VCaP (cell line): ENCODE data around the gene NOXA1.

Experiments used
- H3K27ac ChIP-seq: fragments of 450-650 bp; 2 replicates; pipeline ENCODE4 v1.5.1; 2017
- TF ChIP-seq, protein P1 (sequence below): fragments of 450-650 bp; conservative IDR thresholded peaks from 2 replicates; pipeline ENCODE4 v1.5.1; 2017; ENCODE audit warnings: mild to moderate bottlenecking, moderate library complexity

The NOXA1 gene

DNA sequence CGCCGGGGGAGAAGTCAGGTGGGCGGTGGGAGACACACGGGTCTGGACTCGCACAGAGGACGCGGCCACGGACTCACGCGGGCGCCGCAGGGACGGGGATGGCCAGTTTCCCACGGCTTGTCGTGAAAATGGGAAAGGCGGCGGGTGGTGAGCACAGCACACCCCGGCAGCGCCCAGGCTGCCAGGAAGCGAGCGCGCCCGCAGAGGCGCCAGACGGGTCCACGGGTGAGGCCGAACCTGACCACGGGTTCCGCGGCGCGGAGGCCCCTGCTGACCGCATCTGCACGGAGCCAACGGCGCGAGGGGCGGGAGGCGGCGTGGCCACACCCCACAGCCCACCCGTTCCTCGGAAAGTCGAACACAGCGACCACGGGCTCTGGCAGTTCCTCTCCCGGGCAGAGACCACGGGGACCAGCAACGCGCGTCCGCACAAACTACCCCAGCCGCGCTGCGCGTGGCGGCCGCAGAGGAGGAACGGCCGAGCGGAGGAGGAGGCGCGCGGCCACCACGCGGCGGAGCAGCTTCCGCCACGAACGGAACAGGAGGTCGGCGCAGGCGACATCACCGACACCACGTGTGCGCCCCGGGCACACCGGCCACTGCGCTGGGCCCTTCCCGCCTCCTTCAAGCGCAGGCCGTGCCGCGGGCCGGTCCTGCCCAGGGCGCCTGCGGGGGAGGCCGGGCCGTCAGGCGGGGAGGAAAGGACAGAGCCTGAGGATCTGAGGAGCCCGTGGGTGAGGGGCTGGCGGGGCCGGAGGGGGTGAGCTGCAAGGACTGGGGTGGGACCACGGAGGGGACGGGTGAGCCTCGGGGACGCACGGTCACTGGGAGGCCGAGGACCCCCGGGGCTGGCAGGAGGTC lies 5.8 kb upstream of the NOXA1 start:
- no peak overlapping the region for H3K27ac ChIP-seq
- TF ChIP-seq, protein P1, sequence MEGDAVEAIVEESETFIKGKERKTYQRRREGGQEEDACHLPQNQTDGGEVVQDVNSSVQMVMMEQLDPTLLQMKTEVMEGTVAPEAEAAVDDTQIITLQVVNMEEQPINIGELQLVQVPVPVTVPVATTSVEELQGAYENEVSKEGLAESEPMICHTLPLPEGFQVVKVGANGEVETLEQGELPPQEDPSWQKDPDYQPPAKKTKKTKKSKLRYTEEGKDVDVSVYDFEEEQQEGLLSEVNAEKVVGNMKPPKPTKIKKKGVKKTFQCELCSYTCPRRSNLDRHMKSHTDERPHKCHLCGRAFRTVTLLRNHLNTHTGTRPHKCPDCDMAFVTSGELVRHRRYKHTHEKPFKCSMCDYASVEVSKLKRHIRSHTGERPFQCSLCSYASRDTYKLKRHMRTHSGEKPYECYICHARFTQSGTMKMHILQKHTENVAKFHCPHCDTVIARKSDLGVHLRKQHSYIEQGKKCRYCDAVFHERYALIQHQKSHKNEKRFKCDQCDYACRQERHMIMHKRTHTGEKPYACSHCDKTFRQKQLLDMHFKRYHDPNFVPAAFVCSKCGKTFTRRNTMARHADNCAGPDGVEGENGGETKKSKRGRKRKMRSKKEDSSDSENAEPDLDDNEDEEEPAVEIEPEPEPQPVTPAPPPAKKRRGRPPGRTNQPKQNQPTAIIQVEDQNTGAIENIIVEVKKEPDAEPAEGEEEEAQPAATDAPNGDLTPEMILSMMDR = no peak

DNA sequence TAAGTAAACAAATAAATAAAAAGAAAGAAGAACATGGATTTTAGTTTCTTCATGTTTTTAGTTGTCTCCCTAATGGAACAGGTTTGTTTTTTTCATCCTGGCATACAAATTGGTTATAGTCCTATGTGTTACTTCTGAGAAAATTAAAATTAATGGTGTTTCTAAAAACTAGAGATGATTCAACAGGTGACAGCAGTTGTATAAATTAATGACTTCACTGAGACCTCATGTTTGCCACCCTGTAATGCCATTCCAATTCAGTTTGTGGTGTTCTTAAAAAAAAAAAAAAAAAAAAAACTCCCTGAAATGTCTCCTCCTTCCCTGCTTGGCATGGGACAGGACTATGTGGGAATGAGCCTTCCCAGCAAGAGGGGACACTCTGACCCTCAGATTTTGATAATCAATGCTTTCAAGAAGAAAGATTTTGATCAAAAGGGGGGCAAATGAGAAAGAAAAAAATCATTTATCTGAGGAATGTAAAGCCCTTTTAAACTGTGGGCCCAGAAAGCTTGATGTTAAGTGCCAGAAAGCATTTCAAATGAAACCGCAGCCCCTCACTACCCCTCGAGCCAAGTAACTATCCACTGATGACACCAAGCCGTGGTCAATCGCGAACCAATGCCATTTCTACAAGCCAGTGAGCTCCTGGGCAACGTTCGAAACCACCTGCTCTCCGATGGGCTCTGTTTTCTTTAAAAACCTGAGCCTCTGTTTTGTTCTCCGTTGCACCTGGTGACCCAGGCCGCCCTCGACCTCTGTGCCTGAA lies 1.2 kb upstream of the NOXA1 start:
- TF ChIP-seq, protein P1 = no peak
- peak overlapping the region; percentile 90 for H3K27ac ChIP-seq

DNA sequence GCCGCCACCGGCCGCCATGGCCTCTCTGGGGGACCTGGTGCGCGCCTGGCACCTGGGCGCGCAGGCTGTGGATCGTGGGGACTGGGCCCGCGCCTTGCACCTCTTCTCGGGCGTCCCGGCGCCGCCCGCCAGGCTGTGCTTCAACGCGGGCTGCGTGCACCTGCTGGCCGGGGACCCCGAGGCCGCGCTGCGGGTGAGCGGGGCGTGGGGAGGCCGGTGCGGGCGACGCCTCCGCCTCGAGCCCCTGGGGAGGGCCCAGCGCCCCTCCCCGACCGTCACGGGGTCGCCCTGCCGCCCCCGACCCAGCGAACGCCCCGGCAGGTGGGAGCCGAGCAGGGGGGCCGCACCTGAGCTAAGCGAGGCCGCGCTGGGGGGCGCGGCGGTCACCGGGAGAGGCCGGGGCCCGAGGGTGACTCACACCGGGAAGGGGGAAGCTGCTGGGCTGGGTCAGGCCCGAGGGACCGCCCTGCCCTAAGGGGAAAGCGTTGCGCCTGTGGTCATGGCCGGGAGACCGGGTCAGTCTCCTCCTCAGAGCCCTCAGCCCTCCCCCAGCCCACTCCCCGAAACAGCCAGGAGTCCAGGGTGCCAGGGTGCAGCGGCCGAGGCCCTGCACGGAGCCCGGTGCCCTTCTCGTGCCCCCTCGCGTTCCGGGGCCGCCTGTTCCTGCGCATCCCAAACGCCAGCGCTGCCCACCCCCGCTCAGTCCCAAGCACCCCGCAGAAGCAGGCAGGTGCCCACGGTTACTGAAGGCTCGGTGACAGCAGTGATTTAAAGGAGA lies 510 bp downstream of the NOXA1 start:
- peak overlapping the region; percentile 90 for H3K27ac ChIP-seq
- TF ChIP-seq, protein P1 = peak; percentile 64

DNA sequence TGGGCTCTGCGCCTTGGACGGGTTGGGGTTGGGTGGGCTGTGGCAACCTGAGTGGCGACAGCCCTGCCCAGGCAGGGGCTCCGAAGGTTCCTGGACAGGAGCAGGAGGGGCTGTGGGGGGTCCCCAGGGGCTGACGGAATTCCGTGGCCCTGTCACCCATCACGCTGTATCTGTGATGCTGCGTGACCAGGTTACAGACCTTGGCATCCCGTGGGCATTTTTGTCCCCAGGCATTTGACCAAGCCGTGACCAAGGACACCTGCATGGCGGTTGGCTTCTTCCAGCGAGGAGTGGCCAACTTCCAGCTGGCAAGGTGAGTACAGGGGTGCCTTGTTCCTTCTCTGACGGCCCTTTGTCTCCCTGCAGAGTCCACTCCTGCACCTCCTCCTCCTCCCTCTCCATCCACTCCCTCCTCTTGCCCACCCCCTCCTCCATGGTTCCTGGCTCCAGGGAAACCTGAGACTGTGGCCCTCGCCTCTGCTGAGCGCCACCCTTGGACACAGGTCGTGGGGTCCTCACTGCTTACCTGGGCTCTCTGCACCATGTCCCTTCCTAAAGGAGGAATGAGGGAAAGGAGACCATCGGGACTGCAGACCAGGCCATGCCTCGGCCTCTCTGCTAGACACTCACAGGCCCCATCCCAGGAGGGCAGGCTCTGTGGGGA lies 3.0 kb downstream of the NOXA1 start:
- no peak overlapping the region for H3K27ac ChIP-seq

DNA sequence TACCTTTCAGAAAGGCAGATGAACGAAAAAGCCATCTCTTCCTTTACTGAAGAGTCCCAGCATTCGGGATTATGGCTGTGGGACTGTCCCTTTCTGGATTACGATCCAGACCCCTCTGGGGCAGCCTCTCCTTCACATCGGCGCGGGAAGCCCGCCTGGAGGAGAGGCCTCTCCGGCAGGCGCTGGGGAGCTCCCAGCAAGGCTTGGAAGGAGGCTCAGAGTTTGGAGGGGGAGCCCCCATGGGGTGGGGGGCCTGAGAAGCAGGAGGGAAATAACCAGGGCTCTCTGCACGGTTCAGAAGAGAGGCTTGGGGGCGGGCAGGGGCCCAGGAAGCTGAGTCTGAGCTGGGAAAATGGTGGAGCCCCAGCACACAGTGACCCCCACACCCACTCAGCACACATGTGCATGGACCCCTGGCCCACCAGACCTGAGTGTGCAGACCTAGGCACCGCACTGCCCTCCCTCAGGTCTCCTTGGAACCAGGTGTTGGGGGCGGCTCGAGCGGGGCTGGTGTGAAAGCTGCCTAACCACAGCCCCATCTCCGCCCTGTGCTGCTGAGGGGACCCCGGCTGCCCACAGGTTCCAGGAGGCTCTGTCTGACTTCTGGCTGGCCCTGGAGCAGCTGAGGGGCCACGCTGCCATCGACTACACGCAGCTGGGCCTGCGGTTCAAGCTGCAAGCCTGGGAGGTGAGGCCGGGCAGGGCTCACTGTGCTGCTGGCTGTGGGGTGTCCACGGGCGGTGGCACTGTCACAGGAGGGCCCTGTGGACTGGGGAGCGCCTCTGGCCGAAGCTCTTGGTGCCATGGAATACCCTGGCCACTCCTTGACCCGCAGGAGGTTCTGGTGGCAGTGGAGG lies 4.5 kb downstream of the NOXA1 start:
- TF ChIP-seq, protein P1 = 0 out of 2 replicates have a peak, but pooled peaks have one; percentile 12
- H3K27ac ChIP-seq = no peak overlapping the region

More for the DNA sequence above, 3.0 kb downstream of the NOXA1 start:
- TF ChIP-seq, protein P1 = no peak

DNA sequence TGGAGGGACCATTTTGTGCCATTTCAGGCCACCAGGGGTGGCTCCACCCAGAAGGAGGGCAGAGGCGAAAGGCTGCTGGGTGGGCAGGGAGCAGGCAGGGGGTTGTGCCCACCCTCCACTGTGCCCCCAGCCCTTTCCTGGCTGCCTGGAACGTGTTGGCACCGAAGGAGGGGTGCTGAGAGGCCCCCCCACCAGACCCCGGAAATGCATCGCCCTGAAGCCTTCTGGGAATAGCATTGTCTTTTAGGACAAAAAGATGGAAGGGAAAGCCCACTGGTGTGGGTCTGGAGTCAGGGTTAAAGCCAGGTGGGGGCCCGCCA lies 5.1 kb downstream of the NOXA1 start:
- TF ChIP-seq, protein P1 = no peak
- no peak overlapping the region for H3K27ac ChIP-seq
